SK-N-SH (cell line): ENCODE results near the gene RLF. TPM values are rescaled to one million over a fixed set of nuclear protein-coding genes. Genes with fewer than 3 reads are reported as not detected.

Source experiments
- CTCF ChIA-PET: fragments of 300-600, 350-600 bp; formaldehyde crosslinking; extraction: SDS; loops from one replicate; lab custom pipeline; 2021; lab: Yijun Ruan, JAX
- POLR2A ChIA-PET: fragments of 350-600 bp; sonication (Branson Sonifier 250); formaldehyde crosslinking; extraction: SDS; loops from one replicate; lab custom pipeline; 2020; ENCODE audit warnings: antibody characterized with exemption, inconsistent platforms; lab: Yijun Ruan, JAX
- DNase-seq: peaks from one replicate; pipeline ENCODE4 v3.0.0; 2012
- H2AFZ ChIP-seq: fragments of 200-600 bp; sonication (generic); 2 replicates; pipeline ENCODE4 v1.8.1; 2016; ENCODE audit warnings: antibody characterized with exemption, mild to moderate bottlenecking, low read depth
- H3F3A ChIP-seq: fragments of 200-600 bp; sonication (generic); replicated peaks from 2 replicates; pipeline ENCODE3; 2016; ENCODE audit warnings: antibody characterized with exemption, mild to moderate bottlenecking; ENCODE audit not compliant: insufficient read depth
- H3K27ac ChIP-seq, 2 experiments: fragments of 200-500 bp in 1 of 2; fragments of 200-600 bp in 1 of 2; sonication (Bioruptor generic) in 1 of 2; sonication (generic), shearing (Covaris generic) in 1 of 2; 2 replicates each; pipeline versions ENCODE4 v1.5.1 to v1.6.1; 2014 to 2016; ENCODE audit warnings: low read depth in 2 of 2, inconsistent platforms in 1 of 2, low read length in 1 of 2, mild to moderate bottlenecking in 1 of 2, mixed read lengths in 1 of 2
- H3K27me3 ChIP-seq: fragments of 200-600 bp; sonication (generic), shearing (Covaris generic); 2 replicates; pipeline ENCODE4 v1.6.1; 2016; ENCODE audit warnings: mixed run types; ENCODE audit not compliant: insufficient read depth
- H3K36me3 ChIP-seq, 2 experiments: fragments of 200-500 bp in 1 of 2; fragments of 200-600 bp in 1 of 2; sonication (Bioruptor generic) in 1 of 2; sonication (generic) in 1 of 2; replicated peaks in 1 of 2; 2 replicates each; pipeline versions ENCODE3 to v1.5.1; 2014 to 2016; ENCODE audit warnings: low read length in 1 of 2, mild to moderate bottlenecking in 1 of 2; ENCODE audit not compliant: insufficient read depth in 2 of 2, control insufficient read depth in 1 of 2
- H3K4me1 ChIP-seq, 2 experiments: fragments of 200-500 bp in 1 of 2; fragments of 200-600 bp in 1 of 2; sonication (Bioruptor generic) in 1 of 2; sonication (generic), shearing (Covaris generic) in 1 of 2; 2 replicates each; pipeline versions ENCODE4 v1.5.1 to v1.6.1; 2014 to 2016; ENCODE audit warnings: low read depth in 1 of 2, low read length in 1 of 2, mixed run types in 1 of 2; ENCODE audit not compliant: insufficient read depth in 2 of 2, control insufficient read depth in 1 of 2
- H3K4me2 ChIP-seq: fragments of 200-600 bp; sonication (generic), shearing (Covaris generic); 2 replicates; pipeline ENCODE4 v1.6.1; 2017; ENCODE audit warnings: mixed run types
- H3K4me3 ChIP-seq, 2 experiments: fragments of 200-500 bp in 1 of 2; fragments of 200-600 bp in 1 of 2; sonication (Bioruptor generic) in 1 of 2; sonication (generic), shearing (Covaris generic) in 1 of 2; 2 replicates each; pipeline versions ENCODE4 v1.5.1 to v1.8.1; 2014 to 2016; ENCODE audit warnings: low read depth in 2 of 2, inconsistent platforms in 1 of 2, low read length in 1 of 2, mild to moderate bottlenecking in 1 of 2, mixed read lengths in 1 of 2, moderate library complexity in 1 of 2
- H3K79me2 ChIP-seq: fragments of 200-600 bp; sonication (generic); 2 replicates; pipeline ENCODE4 v1.8.1; 2017; ENCODE audit warnings: mild to moderate bottlenecking; ENCODE audit not compliant: insufficient read depth
- H3K9ac ChIP-seq: fragments of 200-600 bp; sonication (generic); 2 replicates; pipeline ENCODE4 v1.6.1; 2017; ENCODE audit warnings: mixed run types
- H3K9me2 ChIP-seq: fragments of 200-600 bp; sonication (generic); 2 replicates; pipeline ENCODE4 v1.6.1; 2017; ENCODE audit warnings: mixed run types
- H3K9me3 ChIP-seq: fragments of 200-600 bp; sonication (generic); 2 replicates; pipeline ENCODE4 v1.6.1; 2017; ENCODE audit warnings: mixed run types, mild to moderate bottlenecking, moderate library complexity
- H4K20me1 ChIP-seq: fragments of 200-600 bp; sonication (generic); 2 replicates; pipeline ENCODE4 v1.6.1; 2017; ENCODE audit warnings: mild to moderate bottlenecking, mixed run types; ENCODE audit not compliant: insufficient read depth
- EP300 ChIP-seq, 2 experiments: IDR thresholded peaks; 2 replicates each; pipeline versions ENCODE4 v1.4.0 to v1.6.1; 2012; ENCODE audit warnings: borderline replicate concordance in 1 of 2, low read depth in 1 of 2, low read length in 1 of 2
- FOSL2 ChIP-seq: IDR thresholded peaks from 2 replicates; pipeline ENCODE4 v1.4.0; 2012; ENCODE audit warnings: low read depth, mild to moderate bottlenecking, moderate library complexity, borderline replicate concordance
- FOXM1 ChIP-seq: IDR thresholded peaks from 2 replicates; pipeline ENCODE4 v1.4.0; 2012; ENCODE audit warnings: low read depth, mild to moderate bottlenecking
- MEF2A ChIP-seq: IDR thresholded peaks from 2 replicates; pipeline ENCODE4 v1.4.0; 2012; ENCODE audit warnings: low read depth, borderline replicate concordance
- NRF1 ChIP-seq: IDR thresholded peaks from 2 replicates; pipeline ENCODE4 v1.6.1; 2012; ENCODE audit warnings: low read depth, mild to moderate bottlenecking, low read length
- POLR2AphosphoS5 ChIP-seq: IDR thresholded peaks from 2 replicates; pipeline ENCODE4 v1.6.1; 2012; ENCODE audit warnings: low read depth, low read length
- RAD21 ChIP-seq: IDR thresholded peaks from 2 replicates; pipeline ENCODE4 v1.6.1; 2012; ENCODE audit warnings: mild to moderate bottlenecking, low read length
- RXRA ChIP-seq: IDR thresholded peaks from 2 replicates; pipeline ENCODE4 v1.4.0; 2012; ENCODE audit warnings: low read depth, mild to moderate bottlenecking, borderline replicate concordance
- TAF1 ChIP-seq: IDR thresholded peaks from 2 replicates; pipeline ENCODE4 v1.6.1; 2012; ENCODE audit warnings: low read depth, mild to moderate bottlenecking, low read length, moderate library complexity, borderline replicate concordance
- WGBS: methylation state at CpG from one replicate; pipeline ENCODE4 v1.1.6; 2017; ENCODE audit warnings: low lambda C conversion rate; 5-methylcytosine and 5-hydroxymethylcytosine counted together
- polyA plus RNA-seq, 3 experiments: library from polyadenylated mRNA; depleted of rRNA; stranded (reverse); fragments of >200 nt; gene quantifications; 2 replicates each; pipeline ENCODE4 v1.2.3, GENCODE V29; 2012
- TF ChIP-seq, protein P1 (sequence below): IDR thresholded peaks from 2 replicates; pipeline ENCODE4 v1.4.0; 2012; ENCODE audit warnings: low read depth
- TF ChIP-seq, protein P2 (sequence below): fragments of 150-350 bp; IDR thresholded peaks from 2 replicates; pipeline ENCODE4 v1.6.1; 2017; ENCODE audit warnings: antibody characterized with exemption, low read length, low read depth, borderline replicate concordance
- TF ChIP-seq, protein P3 (sequence below): IDR thresholded peaks from 2 replicates; pipeline ENCODE4; 2012
- TF ChIP-seq, protein P4 (sequence below): IDR thresholded peaks from 2 replicates; pipeline ENCODE4 v1.4.0; 2012; ENCODE audit warnings: low read depth, borderline replicate concordance

Gene RLF
- polyA plus RNA-seq, 1 of the 3 experiments (the other 2 are of a cell fraction): 2.3 TPM

DNA sequence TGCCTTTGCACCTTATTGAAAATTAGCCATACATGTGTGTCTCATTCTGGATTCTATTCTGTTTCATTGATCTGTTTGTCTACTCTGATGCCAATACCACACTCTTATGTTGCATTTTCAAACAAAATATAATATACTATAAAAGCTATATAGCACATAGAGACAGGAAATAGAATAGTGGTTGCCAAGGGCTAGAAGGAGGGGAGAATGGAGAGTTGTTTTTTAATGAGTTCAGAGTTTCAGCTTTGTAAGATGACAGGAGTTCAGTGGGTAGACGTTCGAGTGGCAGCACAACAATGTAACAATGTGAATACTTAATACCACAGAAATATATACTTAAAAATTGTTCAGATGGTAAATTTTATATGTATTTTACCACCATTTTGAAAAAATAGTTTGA is 17.0 kb downstream of the RLF start:
- TF ChIP-seq, protein P1, sequence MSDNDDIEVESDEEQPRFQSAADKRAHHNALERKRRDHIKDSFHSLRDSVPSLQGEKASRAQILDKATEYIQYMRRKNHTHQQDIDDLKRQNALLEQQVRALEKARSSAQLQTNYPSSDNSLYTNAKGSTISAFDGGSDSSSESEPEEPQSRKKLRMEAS: no peak
- H3K9me2 ChIP-seq: no peaks in the 10 kb centered on the region
- H3K4me2 ChIP-seq: no peak overlapping the region
- H3K36me3 ChIP-seq: no peaks in the 10 kb centered on the region
- peaks cover 0 to 9% of the 10 kb centered on the region in 2 experiments; a peak in 1 of 4 replicates for H3K4me1 ChIP-seq
- CTCF ChIA-PET: interaction anchor here (0.7 to 1.4 kb wide), 4 partner anchors 19 to 160 kb away, joined by 3 to 6 read pairs (median 4); no protein-coding TSS in a partner anchor
- no peaks in the 10 kb centered on the region for H3K27me3 ChIP-seq
- no peak overlapping the region for H3K9ac ChIP-seq
- H4K20me1 ChIP-seq: peaks cover 90% of the 10 kb centered on the region
- WGBS: 89% methylated on average over 2 of the region's 2 CpGs
- no peaks in the 10 kb centered on the region for H3K9me3 ChIP-seq
- POLR2A ChIA-PET: no interaction called here
- H3K79me2 ChIP-seq: peaks cover 99% of the 10 kb centered on the region
- no peak overlapping the region for H3K4me3 ChIP-seq
- no peak for DNase-seq
- H3K27ac ChIP-seq: no peak overlapping the region
- H3F3A ChIP-seq: peaks cover 3% of the 10 kb centered on the region
- H2AFZ ChIP-seq: no peak overlapping the region

DNA sequence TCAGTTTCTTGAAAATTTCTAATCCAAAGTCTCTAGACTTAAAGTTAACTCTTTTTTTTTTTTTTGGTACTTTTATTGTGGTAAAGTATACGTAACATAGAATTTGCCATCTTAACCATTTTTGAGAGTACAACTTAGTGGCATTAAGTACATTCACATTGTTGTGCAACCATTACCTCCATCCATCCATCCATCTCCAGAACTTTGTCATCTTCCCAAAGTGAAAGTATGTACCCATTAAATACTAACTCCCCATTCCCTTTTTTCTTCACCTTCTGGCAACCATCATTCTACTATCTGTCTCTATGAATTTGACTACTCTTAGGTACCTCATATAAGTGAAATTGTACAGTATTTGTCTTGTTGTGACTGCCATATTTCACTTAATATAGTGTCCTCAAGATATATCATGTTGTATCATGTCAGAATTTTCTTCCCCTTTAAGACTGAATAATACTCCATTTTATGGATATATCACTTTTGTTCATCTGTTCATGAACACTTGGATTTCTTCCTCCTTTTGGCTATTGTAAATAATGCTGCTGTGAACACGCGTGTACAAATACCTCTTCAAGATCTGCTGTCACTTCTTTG is 18.4 kb downstream of the RLF start:
- peaks cover 3% of the 10 kb centered on the region for H3F3A ChIP-seq
- no peak for DNase-seq
- no peaks in the 10 kb centered on the region for H3K27me3 ChIP-seq
- 96% methylated on average over 3 of the region's 3 CpGs for WGBS
- CTCF ChIA-PET: interaction anchor here (1.4 kb wide), 1 partner anchor 27 kb away, joined by 6 read pairs; no protein-coding TSS in a partner anchor
- no peak overlapping the region for H3K4me2 ChIP-seq
- H3K9me2 ChIP-seq: no peaks in the 10 kb centered on the region
- H3K79me2 ChIP-seq: peaks cover 99% of the 10 kb centered on the region
- TF ChIP-seq NRF1: no peak
- TF ChIP-seq TAF1: no peak
- H2AFZ ChIP-seq: no peak overlapping the region
- POLR2A ChIA-PET: no interaction called here
- no peak overlapping the region for H3K4me3 ChIP-seq
- no peak overlapping the region for H3K9ac ChIP-seq
- no peaks in the 10 kb centered on the region for H3K9me3 ChIP-seq
- peaks cover 90% of the 10 kb centered on the region for H4K20me1 ChIP-seq
- peaks cover 0 to 9% of the 10 kb centered on the region in 2 experiments; a peak in 1 of 4 replicates for H3K4me1 ChIP-seq
- no peak overlapping the region for H3K27ac ChIP-seq
- no peaks in the 10 kb centered on the region for H3K36me3 ChIP-seq

DNA sequence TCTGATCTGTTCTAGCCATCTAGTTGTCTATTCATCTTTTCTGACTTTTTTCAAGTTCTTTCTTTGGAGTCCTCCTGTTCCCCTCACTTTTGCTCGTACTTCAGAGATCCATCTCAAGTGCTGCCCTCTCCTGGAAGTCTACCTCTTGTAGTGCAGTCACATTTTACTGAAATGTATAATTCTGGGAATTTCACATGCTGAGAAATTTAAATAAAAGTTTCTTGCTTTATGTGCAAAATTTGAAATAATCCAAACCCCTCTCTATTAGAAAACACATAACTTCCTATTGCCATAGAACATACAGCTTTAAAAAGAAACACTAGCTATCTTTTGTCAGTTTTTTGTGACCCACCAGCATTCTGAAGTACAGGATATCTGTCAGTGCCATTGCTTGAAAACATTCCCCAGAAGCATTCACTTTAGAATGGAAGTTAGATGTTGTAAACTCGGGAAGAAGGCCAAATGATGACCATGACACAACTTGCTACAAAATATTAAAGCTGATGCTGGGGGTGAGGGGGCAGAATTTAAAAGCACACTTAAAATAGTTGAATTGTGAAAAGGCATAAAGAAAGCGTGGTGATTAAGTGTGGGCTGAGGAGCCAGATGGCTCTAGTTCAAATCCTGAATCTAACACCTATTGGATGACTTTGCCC is 22.0 kb downstream of the RLF start:
- CTCF ChIA-PET: interaction anchor here (0.8 to 4.2 kb wide), 9 partner anchors 10 to 156 kb away, joined by 3 to 19 read pairs (median 4); no protein-coding TSS in a partner anchor
- Histone ChIP-seq H3K4me3 (no peak overlapping the region), H3K36me3 (no peaks in the 10 kb centered on the region), H3K4me2 (no peak overlapping the region), H3K27me3 (no peaks in the 10 kb centered on the region), H4K20me1 (peaks cover 92% of the 10 kb centered on the region), H3K27ac (no peak overlapping the region), H3F3A (peaks cover 4% of the 10 kb centered on the region), H3K9ac (no peak overlapping the region), H3K4me1 (peaks cover 0 to 24% of the 10 kb centered on the region in 2 experiments; a peak in 1 of 4 replicates), H3K9me3 (no peaks in the 10 kb centered on the region), H3K9me2 (no peaks in the 10 kb centered on the region), H3K79me2 (peaks cover 100% of the 10 kb centered on the region), H2AFZ (no peak overlapping the region)
- 71% methylated on average over 3 of the region's 3 CpGs for WGBS
- POLR2A ChIA-PET: no interaction called here
- no peak for DNase-seq
- no peak for TF ChIP-seq RXRA
- no peak for TF ChIP-seq FOXM1
- TF ChIP-seq, protein P2, sequence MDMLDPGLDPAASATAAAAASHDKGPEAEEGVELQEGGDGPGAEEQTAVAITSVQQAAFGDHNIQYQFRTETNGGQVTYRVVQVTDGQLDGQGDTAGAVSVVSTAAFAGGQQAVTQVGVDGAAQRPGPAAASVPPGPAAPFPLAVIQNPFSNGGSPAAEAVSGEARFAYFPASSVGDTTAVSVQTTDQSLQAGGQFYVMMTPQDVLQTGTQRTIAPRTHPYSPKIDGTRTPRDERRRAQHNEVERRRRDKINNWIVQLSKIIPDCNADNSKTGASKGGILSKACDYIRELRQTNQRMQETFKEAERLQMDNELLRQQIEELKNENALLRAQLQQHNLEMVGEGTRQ: no peak
- TF ChIP-seq EP300 (IDR thresholded peaks at IDR 0.05; ENCODE audit: borderline replicate concordance in 1 of 2, low read depth in 1 of 2, low read length in 1 of 2): no peak
- TF ChIP-seq TAF1: no peak
- TF ChIP-seq POLR2AphosphoS5: no peak
- TF ChIP-seq FOSL2: no peak
- TF ChIP-seq, protein P3, sequence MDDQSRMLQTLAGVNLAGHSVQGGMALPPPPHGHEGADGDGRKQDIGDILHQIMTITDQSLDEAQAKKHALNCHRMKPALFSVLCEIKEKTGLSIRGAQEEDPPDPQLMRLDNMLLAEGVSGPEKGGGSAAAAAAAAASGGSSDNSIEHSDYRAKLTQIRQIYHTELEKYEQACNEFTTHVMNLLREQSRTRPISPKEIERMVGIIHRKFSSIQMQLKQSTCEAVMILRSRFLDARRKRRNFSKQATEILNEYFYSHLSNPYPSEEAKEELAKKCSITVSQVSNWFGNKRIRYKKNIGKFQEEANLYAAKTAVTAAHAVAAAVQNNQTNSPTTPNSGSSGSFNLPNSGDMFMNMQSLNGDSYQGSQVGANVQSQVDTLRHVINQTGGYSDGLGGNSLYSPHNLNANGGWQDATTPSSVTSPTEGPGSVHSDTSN: no peak
- TF ChIP-seq, protein P4, sequence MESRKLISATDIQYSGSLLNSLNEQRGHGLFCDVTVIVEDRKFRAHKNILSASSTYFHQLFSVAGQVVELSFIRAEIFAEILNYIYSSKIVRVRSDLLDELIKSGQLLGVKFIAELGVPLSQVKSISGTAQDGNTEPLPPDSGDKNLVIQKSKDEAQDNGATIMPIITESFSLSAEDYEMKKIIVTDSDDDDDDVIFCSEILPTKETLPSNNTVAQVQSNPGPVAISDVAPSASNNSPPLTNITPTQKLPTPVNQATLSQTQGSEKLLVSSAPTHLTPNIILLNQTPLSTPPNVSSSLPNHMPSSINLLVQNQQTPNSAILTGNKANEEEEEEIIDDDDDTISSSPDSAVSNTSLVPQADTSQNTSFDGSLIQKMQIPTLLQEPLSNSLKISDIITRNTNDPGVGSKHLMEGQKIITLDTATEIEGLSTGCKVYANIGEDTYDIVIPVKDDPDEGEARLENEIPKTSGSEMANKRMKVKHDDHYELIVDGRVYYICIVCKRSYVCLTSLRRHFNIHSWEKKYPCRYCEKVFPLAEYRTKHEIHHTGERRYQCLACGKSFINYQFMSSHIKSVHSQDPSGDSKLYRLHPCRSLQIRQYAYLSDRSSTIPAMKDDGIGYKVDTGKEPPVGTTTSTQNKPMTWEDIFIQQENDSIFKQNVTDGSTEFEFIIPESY: no peak
- TF ChIP-seq MEF2A: no peak
- peak; percentile 15; the same call in 1 of the 2 replicates for TF ChIP-seq RAD21
